Mucosa of gallbladder (tissue), 1 donor: Measurements from ENCODE around the gene DPAGT1. TPM values are rescaled to one million over a fixed set of nuclear protein-coding genes. Genes with fewer than 3 reads are reported as not detected.
A peak's percentile ranks its signal among the peaks of the same experiment; 100 is the strongest.

Experiments used
- DNase-seq: peaks from one replicate; pipeline ENCODE4 v3.0.0-alpha.2; 2020; ENCODE audit warnings: low spot score
- total RNA-seq: library from RNA; stranded (reverse); gene quantifications from one replicate; pipeline ENCODE4 v1.2.1, GENCODE V29; 2021
- donor health status: DM: no; HTN: no; CAD: no.

Gene DPAGT1
- total RNA-seq, 1 donor from 2014 or later = 65.9 TPM

- peak; percentile 99 for DNase-seq
Observed at GRCh38 chr11:119057000-119057769, 44.5 kb downstream of the DPAGT1 start, which contains the start of gene HYOU1. Gene HYOU1 (minus strand): TSS chr11:119057205. CDS start chr11:119056160, 1,045 bp downstream.

GRCh38 chr11:119056421-119056999 is 45.1 kb downstream of the DPAGT1 start:
- DNase-seq = peak; percentile 17

- DNase-seq = no peak
Observed at GRCh38 chr11:119055901-119056300, 45.8 kb downstream of the DPAGT1 start.

DNA sequence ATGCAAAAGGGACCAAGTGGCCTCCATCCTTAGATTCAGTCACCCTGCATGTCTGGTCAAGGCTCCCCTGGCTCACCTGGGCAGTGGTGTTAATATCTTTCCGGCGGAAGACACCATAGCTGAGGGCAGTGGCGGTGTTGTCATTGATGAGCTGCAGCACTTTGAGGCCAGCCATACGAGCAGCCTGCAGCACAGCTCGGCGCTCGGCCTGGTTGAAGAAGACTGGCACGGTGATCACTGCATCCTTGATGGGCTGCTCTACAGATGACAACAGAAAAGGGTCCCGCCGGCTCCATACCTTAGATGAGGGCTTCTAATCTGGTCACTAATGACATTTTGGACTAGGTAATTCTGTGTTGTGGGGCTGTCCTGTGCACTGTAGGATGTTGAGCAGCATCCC is 47.2 kb downstream of the DPAGT1 start:
- no peak for DNase-seq

- no peak for DNase-seq
Observed at GRCh38 chr11:119052163-119052814, 49.4 kb downstream of the DPAGT1 start.

- no peak for DNase-seq
Observed at GRCh38 chr11:119051440-119052162, 50.1 kb downstream of the DPAGT1 start.

DNA sequence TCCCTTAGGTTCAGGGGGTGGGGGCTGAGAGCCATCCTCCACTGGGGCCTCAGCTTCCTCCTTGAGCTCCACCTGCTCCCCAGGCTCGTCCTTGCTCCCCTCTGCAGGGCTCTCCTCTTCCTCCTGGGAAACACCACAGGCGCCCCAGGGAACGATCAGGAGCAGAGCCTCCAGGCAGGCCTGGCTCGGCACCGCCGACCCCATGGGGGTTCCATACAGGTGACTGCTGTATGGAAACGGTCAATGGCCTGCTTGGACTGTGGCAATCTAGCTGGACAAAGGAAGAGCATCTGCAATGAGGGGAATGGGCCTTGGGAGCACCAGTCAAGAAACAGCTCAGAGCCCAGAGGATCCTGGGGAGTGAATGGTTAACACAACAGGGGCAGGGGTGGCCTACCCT is 52.6 kb downstream of the DPAGT1 start:
- no peak for DNase-seq

GRCh38 chr11:119048644-119049043 is 53.0 kb downstream of the DPAGT1 start:
- no peak for DNase-seq

GRCh38 chr11:119047205-119047604 is 54.4 kb downstream of the DPAGT1 start:
- no peak for DNase-seq

Other genes starting within 250 kb of the DPAGT1 start
- gene CXCR5, start 218.0 kb downstream of the DPAGT1 start, total RNA-seq = 0.06 TPM
- 107 TPM for gene BCL9L, start 175.9 kb downstream of the DPAGT1 start, total RNA-seq
- gene UPK2, start 145.6 kb downstream of the DPAGT1 start, total RNA-seq = not detected
- not detected for gene FOXR1, start 130.1 kb downstream of the DPAGT1 start, total RNA-seq
- gene CENATAC, start 103.7 kb downstream of the DPAGT1 start, total RNA-seq = 23.2 TPM
- 662 TPM for gene RPS25, start 83.5 kb downstream of the DPAGT1 start, total RNA-seq
- gene TRAPPC4, start 83.1 kb downstream of the DPAGT1 start, total RNA-seq = 82.6 TPM
- 64.3 TPM for gene SLC37A4, start 71.0 kb downstream of the DPAGT1 start, total RNA-seq
- 201 TPM for gene HYOU1, start 44.6 kb downstream of the DPAGT1 start, total RNA-seq
- gene VPS11, start 34.0 kb downstream of the DPAGT1 start, total RNA-seq = 33.4 TPM
- 12.3 TPM for gene HMBS, start 17.0 kb downstream of the DPAGT1 start, total RNA-seq
- gene C2CD2L, start 5.5 kb upstream of the DPAGT1 start, total RNA-seq = 21.9 TPM
- 35.9 TPM for gene HINFP, start 19.7 kb upstream of the DPAGT1 start, total RNA-seq
- gene ABCG4, start 47.2 kb upstream of the DPAGT1 start, total RNA-seq = 0.17 TPM
- 24.6 TPM for gene NLRX1, start 66.9 kb upstream of the DPAGT1 start, total RNA-seq
- gene NHERF4, start 83.6 kb upstream of the DPAGT1 start, total RNA-seq = 107 TPM
- gene CBL, start 104.5 kb upstream of the DPAGT1 start, total RNA-seq = 15.6 TPM
- gene MCAM, start 215.3 kb upstream of the DPAGT1 start, total RNA-seq = 130 TPM
- 36.4 TPM for gene RNF26, start 232.7 kb upstream of the DPAGT1 start, total RNA-seq
- 32.9 TPM for gene C1QTNF5, start 239.0 kb upstream of the DPAGT1 start, total RNA-seq
- gene MFRP, start 244.9 kb upstream of the DPAGT1 start, total RNA-seq = not detected